Lower lobe of right lung (tissue), 2 donors: ENCODE data around the gene LCN15. TPM values are rescaled to one million over a fixed set of nuclear protein-coding genes. Genes with fewer than 3 reads are reported as not detected.
"Not testable (repeated sequence)": the region's sequence is repeated elsewhere in the genome, so short reads cannot be mapped to it uniquely, and the experiment has no call there.

Source experiments
- ATAC-seq, 2 donors: fragments of 200-7000 bp; cut with Tn5 transposase; one replicate each; pipeline ENCODE4 v1.9.1; 2020 to 2022; ENCODE audit warnings: mild to moderate bottlenecking in 2 of 2, moderate library complexity in 2 of 2
- DNase-seq: peaks from one replicate; pipeline ENCODE4 v3.0.0-alpha.2; 2020
- H3K27ac ChIP-seq: fragments of 200-600 bp; one replicate; pipeline ENCODE4 v1.8.0; 2022
- H3K27me3 ChIP-seq: fragments of 200-600 bp; one replicate; pipeline ENCODE4 v1.8.0; 2022; ENCODE audit warnings: low read depth
- H3K36me3 ChIP-seq: fragments of 200-600 bp; one replicate; pipeline ENCODE4 v1.8.0; 2022; ENCODE audit warnings: mild to moderate bottlenecking
- H3K4me1 ChIP-seq: fragments of 200-600 bp; one replicate; pipeline ENCODE4 v1.8.0; 2022
- H3K4me3 ChIP-seq: fragments of 200-600 bp; one replicate; pipeline ENCODE4 v1.8.0; 2022; ENCODE audit warnings: mild to moderate bottlenecking
- H3K9me3 ChIP-seq: fragments of 200-600 bp; one replicate; pipeline ENCODE4 v1.8.0; 2022
- CTCF ChIP-seq: fragments of 200-600 bp; IDR thresholded peaks from one replicate; pipeline ENCODE4 v1.8.0; 2022; ENCODE audit warnings: antibody characterized with exemption, mild to moderate bottlenecking
- intact Hi-C: fragments of 100-400 bp; cut with DNase I; formaldehyde crosslinking; loops from one replicate; pipeline ENCODE4 v1.11.0; 2022
- total RNA-seq: library from RNA; stranded (reverse); fragmentation: NEBNext Ultra II Directional; extraction: Animal tissue kit (Norgen Biotek cat#: 25700); gene quantifications from one replicate; pipeline ENCODE4 v1.2.1, GENCODE V29; 2021
- donor health status: DM: no; HTN: yes; CAD: no; lungs with severe emphysema.

Gene LCN15
- total RNA-seq, 1 donor from 2014 or later, result not detected

GRCh38 chr9:136802321-136802720 is 38.0 kb upstream of the LCN15 start:
- H3K27me3 ChIP-seq, result peaks cover 50% of the 10 kb centered on the region
- H3K9me3 ChIP-seq, result no peaks in the 10 kb centered on the region
- no peak overlapping the region for H3K27ac ChIP-seq
- no peaks in the 10 kb centered on the region for H3K36me3 ChIP-seq
- H3K4me3 ChIP-seq, result no peak overlapping the region
- intact Hi-C loops, result no loop called here
- TF ChIP-seq CTCF, result no peak
- peaks cover 46% of the 10 kb centered on the region for H3K4me1 ChIP-seq
- DNase-seq (no peak), ATAC-seq (no peak)

- peak overlapping the region; percentile 55 for H3K4me3 ChIP-seq
- intact Hi-C loops, result no loop called here
Observed at GRCh38 chr9:136799854-136800657, 35.7 kb upstream of the LCN15 start.

GRCh38 chr9:136799079-136799853 is 34.9 kb upstream of the LCN15 start:
- Histone ChIP-seq H3K9me3 (no peaks in the 10 kb centered on the region), H3K36me3 (no peaks in the 10 kb centered on the region), H3K27me3 (peaks cover 50% of the 10 kb centered on the region), H3K4me1 (peaks cover 32% of the 10 kb centered on the region), H3K27ac (peak overlapping the region; percentile 56), H3K4me3 (peak overlapping the region; percentile 55)
- DNase-seq (peak; percentile 81), ATAC-seq (peak; percentile 52 to 60)
- intact Hi-C loops, result no loop called here
- TF ChIP-seq CTCF, result no peak

More at GRCh38 chr9:136799854-136800657, 35.7 kb upstream of the LCN15 start:
- TF ChIP-seq CTCF, result no peak
- no peaks in the 10 kb centered on the region for H3K36me3 ChIP-seq
- H3K27me3 ChIP-seq, result peaks cover 50% of the 10 kb centered on the region
- H3K4me1 ChIP-seq, result peaks cover 32% of the 10 kb centered on the region
- H3K9me3 ChIP-seq, result no peaks in the 10 kb centered on the region
- peak; percentile 91 for ATAC-seq
- peak overlapping the region; percentile 73 for H3K27ac ChIP-seq
- peak; percentile 94 for DNase-seq

GRCh38 chr9:136798708-136799078 is 34.4 kb upstream of the LCN15 start:
- ATAC-seq (no peak), DNase-seq (no peak)
- TF ChIP-seq CTCF, result no peak
- intact Hi-C loops, result no loop called here
- Histone ChIP-seq H3K36me3 (peaks cover 1% of the 10 kb centered on the region), H3K27me3 (peaks cover 50% of the 10 kb centered on the region), H3K27ac (no peak overlapping the region), H3K4me1 (peaks cover 32% of the 10 kb centered on the region), H3K9me3 (no peaks in the 10 kb centered on the region), H3K4me3 (peak overlapping the region; percentile 55)

GRCh38 chr9:136796775-136797347 is 32.5 kb upstream of the LCN15 start:
- ATAC-seq, intact Hi-C loops, DNase-seq, H3K27ac ChIP-seq, H3K4me3 ChIP-seq, H3K9me3 ChIP-seq: not testable (repeated sequence)
- Histone ChIP-seq H3K27me3 (peaks cover 44% of the 10 kb centered on the region), H3K4me1 (peaks cover 48% of the 10 kb centered on the region), H3K36me3 (peaks cover 12% of the 10 kb centered on the region)
